DND-41 (cell line): ENCODE results near the gene KLF17.

Source experiments
- ATAC-seq: fragments of 200-7000 bp; cut with Tn5 transposase; 3 replicates; pipeline ENCODE4 v1.9.1; 2021; ENCODE audit warnings: low read depth; ENCODE audit not compliant: insufficient read depth
- DNase-seq: peaks from one replicate; pipeline ENCODE4 v3.0.0-alpha.2; 2020
- H2AFZ ChIP-seq: 2 replicates; pipeline ENCODE4 v1.6.0; 2012; ENCODE audit warnings: low read depth, low read length
- H3K27ac ChIP-seq: 2 replicates; pipeline ENCODE4 v1.5.1; 2012; ENCODE audit warnings: low read length, inconsistent platforms
- H3K27me3 ChIP-seq: fragments of 200-600 bp; sonication (generic); 2 replicates; pipeline ENCODE4 v1.6.0; 2012; ENCODE audit warnings: low read length, mild to moderate bottlenecking, inconsistent platforms; ENCODE audit not compliant: insufficient read depth, poor library complexity
- H3K36me3 ChIP-seq: 2 replicates; pipeline ENCODE4 v1.5.1; 2012; ENCODE audit warnings: low read length, inconsistent platforms; ENCODE audit not compliant: insufficient read depth
- H3K4me1 ChIP-seq: 2 replicates; pipeline ENCODE4 v1.5.1; 2012; ENCODE audit warnings: mild to moderate bottlenecking, low read length; ENCODE audit not compliant: insufficient read depth
- H3K4me2 ChIP-seq: 2 replicates; pipeline ENCODE4 v1.6.0; 2012; ENCODE audit warnings: mild to moderate bottlenecking, moderate library complexity, low read length, inconsistent platforms; ENCODE audit not compliant: insufficient read depth
- H3K4me3 ChIP-seq, 2 experiments: fragments of 200-600 bp in 1 of 2; shearing (Covaris generic) in 1 of 2; 2 replicates each; pipeline ENCODE4 v1.5.1; 2012 to 2016; ENCODE audit warnings: inconsistent platforms in 2 of 2, low read length in 2 of 2, mild to moderate bottlenecking in 2 of 2, low read depth in 1 of 2, moderate library complexity in 1 of 2
- H3K79me2 ChIP-seq: 2 replicates; pipeline ENCODE4 v1.6.0; 2012; ENCODE audit warnings: low read length, inconsistent platforms; ENCODE audit not compliant: insufficient read depth
- H3K9ac ChIP-seq: 2 replicates; pipeline ENCODE4 v1.6.0; 2012; ENCODE audit warnings: low read depth, mild to moderate bottlenecking, inconsistent platforms, low read length, moderate library complexity
- H3K9me3 ChIP-seq: 2 replicates; pipeline ENCODE4 v1.5.1; 2012; ENCODE audit warnings: low read length, moderate library complexity, mild to moderate bottlenecking, inconsistent platforms; ENCODE audit not compliant: insufficient read depth, severe bottlenecking
- H4K20me1 ChIP-seq: 2 replicates; pipeline ENCODE4 v1.6.0; 2012; ENCODE audit warnings: low read length; ENCODE audit not compliant: insufficient read depth
- CTCF ChIP-seq: IDR thresholded peaks from 2 replicates; pipeline ENCODE4 v1.5.1; 2012; ENCODE audit warnings: borderline replicate concordance, low read length, moderate library complexity, mild to moderate bottlenecking; ENCODE audit not compliant: poor library complexity, severe bottlenecking; ENCODE audit errors: extremely low read depth
- EZH2 ChIP-seq: IDR thresholded peaks from 3 replicates; pipeline ENCODE4 v1.6.1; 2012; ENCODE audit warnings: borderline replicate concordance, low read depth, mild to moderate bottlenecking, moderate library complexity, low read length, inconsistent platforms; ENCODE audit not compliant: severe bottlenecking

Gene KLF17

DNA sequence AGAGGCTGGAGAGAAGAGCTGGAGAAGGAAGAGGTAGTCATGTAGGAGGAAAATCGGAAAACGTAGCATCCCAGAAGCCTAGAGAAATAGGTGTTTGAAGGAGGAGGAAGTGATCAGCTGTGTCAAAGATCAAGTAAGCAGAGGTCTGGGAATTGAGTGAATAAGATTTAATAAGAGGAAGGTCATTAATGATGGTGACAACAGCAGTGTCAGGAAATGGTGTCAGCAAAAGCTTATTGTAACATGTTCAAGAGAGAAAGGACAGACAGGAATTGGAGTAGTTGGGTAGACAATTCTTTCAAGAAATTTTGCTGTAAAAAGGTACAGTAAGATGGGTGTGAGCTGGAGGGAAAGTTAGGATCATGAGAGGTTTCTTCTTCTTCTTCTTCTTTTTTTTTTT lies 45.8 kb upstream of the KLF17 start:
- no peaks in the 10 kb centered on the region for H3K4me1 ChIP-seq
- H3K9me3 ChIP-seq, result no peaks in the 10 kb centered on the region
- peaks cover 11% of the 10 kb centered on the region for H3K27me3 ChIP-seq
- TF ChIP-seq EZH2 (no peak), CTCF (no peak)
- DNase-seq, result no peak
- no peaks in the 10 kb centered on the region for H3K36me3 ChIP-seq
- H3K4me3 ChIP-seq, result no peak overlapping the region
- H3K79me2 ChIP-seq, result no peaks in the 10 kb centered on the region
- no peak for ATAC-seq
- no peak overlapping the region for H2AFZ ChIP-seq
- no peak overlapping the region for H3K27ac ChIP-seq
- H4K20me1 ChIP-seq, result no peaks in the 10 kb centered on the region
- no peak overlapping the region for H3K9ac ChIP-seq
- H3K4me2 ChIP-seq, result no peak overlapping the region

GRCh38 chr1:44073528-44073927 lies 45.1 kb upstream of the KLF17 start:
- H3K4me1 ChIP-seq, result no peaks in the 10 kb centered on the region
- TF ChIP-seq EZH2 (no peak), CTCF (no peak)
- H3K9me3 ChIP-seq, result no peaks in the 10 kb centered on the region
- DNase-seq (no peak), ATAC-seq (no peak)
- no peak overlapping the region for H2AFZ ChIP-seq
- no peaks in the 10 kb centered on the region for H3K36me3 ChIP-seq
- H3K27ac ChIP-seq, result no peak overlapping the region
- no peaks in the 10 kb centered on the region for H3K79me2 ChIP-seq
- H3K4me2 ChIP-seq, result no peak overlapping the region
- H3K27me3 ChIP-seq, result peaks cover 11% of the 10 kb centered on the region
- H4K20me1 ChIP-seq, result no peaks in the 10 kb centered on the region
- H3K4me3 ChIP-seq, result no peak overlapping the region
- no peak overlapping the region for H3K9ac ChIP-seq

DNA sequence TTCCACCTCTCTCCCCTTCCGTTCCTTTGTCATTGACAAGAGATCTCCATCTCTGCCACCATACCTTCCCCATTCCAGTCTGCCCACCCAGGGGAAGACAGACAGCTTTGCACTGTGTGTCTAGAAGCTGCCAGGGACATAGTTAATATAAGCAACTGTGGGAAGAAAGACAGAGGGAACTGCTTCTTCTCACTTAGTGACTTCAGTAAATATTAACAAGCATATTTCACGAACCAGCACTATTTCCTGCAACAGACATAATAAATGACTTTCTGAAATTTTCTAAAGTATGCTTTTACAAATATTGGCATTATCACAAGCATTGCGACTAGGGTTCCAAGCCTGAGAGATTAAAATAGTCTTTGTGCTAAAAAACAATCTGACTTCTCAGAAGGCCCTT lies 44.2 kb upstream of the KLF17 start:
- DNase-seq, result no peak
- Histone ChIP-seq H4K20me1 (no peaks in the 10 kb centered on the region), H3K4me3 (no peak overlapping the region), H3K9me3 (no peaks in the 10 kb centered on the region), H3K4me2 (no peak overlapping the region), H2AFZ (no peak overlapping the region), H3K27ac (no peak overlapping the region), H3K9ac (no peak overlapping the region), H3K4me1 (no peaks in the 10 kb centered on the region), H3K27me3 (peaks cover 11% of the 10 kb centered on the region), H3K79me2 (no peaks in the 10 kb centered on the region), H3K36me3 (no peaks in the 10 kb centered on the region)
- no peak for TF ChIP-seq CTCF
- no peak for TF ChIP-seq EZH2
- ATAC-seq, result no peak

DNA sequence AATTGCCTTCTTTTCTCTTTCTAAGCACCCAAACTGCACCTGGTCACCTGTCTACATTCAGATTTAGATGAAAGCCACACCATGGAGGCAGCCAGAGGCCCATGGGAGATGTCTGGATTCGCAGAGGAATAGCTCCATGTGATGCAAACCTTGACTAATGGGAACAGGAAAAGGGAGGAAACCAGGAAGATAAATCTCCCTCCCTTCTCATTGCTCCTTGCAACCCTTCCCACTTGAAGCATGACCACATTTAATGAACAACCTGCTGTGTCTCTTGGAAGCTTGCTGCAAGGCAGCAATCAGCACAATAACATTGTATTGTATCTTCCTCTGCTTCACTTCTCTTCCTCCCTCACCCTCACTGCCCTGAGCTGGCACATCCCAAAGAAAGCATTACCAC lies 42.6 kb upstream of the KLF17 start:
- Histone ChIP-seq H3K9me3 (no peaks in the 10 kb centered on the region), H3K27ac (no peak overlapping the region), H4K20me1 (no peaks in the 10 kb centered on the region), H3K36me3 (no peaks in the 10 kb centered on the region), H3K4me1 (no peaks in the 10 kb centered on the region), H3K27me3 (peaks cover 11% of the 10 kb centered on the region), H3K4me2 (no peak overlapping the region), H3K79me2 (no peaks in the 10 kb centered on the region), H3K4me3 (no peak overlapping the region), H2AFZ (no peak overlapping the region), H3K9ac (no peak overlapping the region)
- DNase-seq (no peak), ATAC-seq (no peak)
- TF ChIP-seq EZH2, result no peak
- TF ChIP-seq CTCF, result no peak
